Measurements from ENCODE around the gene MRAP2. TPM values are rescaled to one million over a fixed set of nuclear protein-coding genes. Genes with fewer than 3 reads are reported as not detected.
"Not testable (repeated sequence)": the region's sequence is repeated elsewhere in the genome, so short reads cannot be mapped to it uniquely, and the experiment has no call there.

Gene MRAP2
- total RNA-seq, 1 donor from 2014 or later: not detected

DNA sequence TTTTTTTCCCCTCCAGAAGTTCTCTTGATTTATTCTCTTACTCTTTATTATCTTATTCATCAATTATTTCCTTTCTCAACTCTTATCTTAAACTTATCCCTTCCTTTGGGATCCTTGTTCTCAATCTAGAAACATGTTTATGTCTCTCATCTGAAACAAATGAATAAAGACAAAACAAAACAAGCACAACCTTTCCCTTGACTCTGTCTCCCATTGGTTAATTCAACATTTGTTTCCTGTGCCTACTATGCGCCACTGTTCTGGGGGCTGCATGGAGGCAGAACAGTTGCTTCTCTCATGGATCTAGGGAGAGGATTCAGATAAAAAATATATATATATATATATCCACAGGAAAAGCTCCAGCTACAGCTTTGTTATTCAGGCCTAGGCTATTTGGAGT, 5.2 kb upstream of the MRAP2 start:
- intact Hi-C loops (cut with micrococcal nuclease): no loop called here

GRCh38 chr6:84032000-84032399, 1.6 kb upstream of the MRAP2 start:
- intact Hi-C loops (cut with micrococcal nuclease): not testable (repeated sequence)

- intact Hi-C loops (cut with micrococcal nuclease): no loop called here
These were observed 1.9 kb downstream of the MRAP2 start for GRCh38 chr6:84035484-84035883.

- intact Hi-C loops (cut with micrococcal nuclease): no loop called here
These were observed 4.0 kb downstream of the MRAP2 start for GRCh38 chr6:84037425-84038089.

DNA sequence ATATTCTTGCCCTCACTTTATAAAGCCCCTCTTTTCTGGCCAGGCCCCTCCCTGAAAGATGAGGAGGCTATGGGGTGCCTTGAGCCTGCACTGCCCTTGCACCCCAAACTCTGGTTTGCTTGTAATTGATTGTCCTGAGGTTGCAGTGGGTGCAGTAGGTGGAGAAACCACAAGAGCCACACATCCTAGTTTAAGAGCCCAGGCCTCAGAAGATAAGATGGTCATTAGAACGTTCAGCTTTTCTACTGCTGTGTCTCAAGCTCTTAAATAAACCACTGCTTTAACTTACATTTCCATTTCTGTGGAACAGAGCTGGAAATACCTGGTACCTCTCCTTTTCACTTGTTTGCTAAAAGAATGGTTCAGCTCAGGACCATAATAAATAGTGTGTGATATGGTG, 9.0 kb downstream of the MRAP2 start:
- intact Hi-C loops (cut with micrococcal nuclease): no loop called here

DNA sequence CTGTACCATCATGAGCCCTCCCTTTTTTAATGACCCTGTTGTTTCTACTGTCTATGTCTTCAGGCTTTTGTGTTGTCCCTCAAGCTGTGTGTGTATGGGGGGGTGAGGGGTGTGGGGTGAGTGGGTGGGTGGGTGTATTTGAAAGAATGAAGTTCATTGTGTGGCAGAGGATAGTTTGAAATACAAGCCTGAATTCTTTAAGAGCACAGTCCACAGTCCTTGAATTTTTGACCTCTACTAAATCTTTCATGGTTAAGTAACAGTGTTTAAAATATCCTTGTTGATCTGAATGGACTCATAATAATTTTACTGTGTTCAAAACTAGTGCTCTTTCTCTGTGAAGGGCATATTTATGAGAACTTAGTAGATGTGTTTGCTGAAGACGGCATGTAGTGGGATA, 10.0 kb downstream of the MRAP2 start:
- intact Hi-C loops (cut with micrococcal nuclease): no loop called here

GRCh38 chr6:84046755-84047154, 13.2 kb downstream of the MRAP2 start:
- intact Hi-C loops (cut with micrococcal nuclease): no loop called here

DNA sequence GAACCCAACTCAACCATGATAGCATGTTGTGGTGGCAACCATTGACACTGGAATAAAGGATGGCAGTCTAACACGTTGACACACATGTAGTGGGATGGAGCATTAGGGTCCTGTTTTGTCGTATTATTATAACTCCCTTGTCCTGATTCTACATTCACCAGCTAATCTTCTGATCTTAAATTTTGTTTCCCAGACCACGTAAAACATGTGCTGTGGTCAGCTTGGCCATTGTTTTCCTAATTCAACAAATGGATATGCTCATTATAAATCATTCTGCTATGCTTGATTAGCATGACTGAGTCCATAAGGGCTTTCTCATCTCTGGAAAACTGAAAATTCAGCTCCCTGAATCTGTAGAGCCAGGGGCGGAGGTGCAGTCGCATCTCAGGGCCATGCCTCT, 15.0 kb downstream of the MRAP2 start:
- intact Hi-C loops (cut with micrococcal nuclease): no loop called here

GRCh38 chr6:84050408-84050807, 16.8 kb downstream of the MRAP2 start:
- intact Hi-C loops (cut with micrococcal nuclease): no loop called here

DNA sequence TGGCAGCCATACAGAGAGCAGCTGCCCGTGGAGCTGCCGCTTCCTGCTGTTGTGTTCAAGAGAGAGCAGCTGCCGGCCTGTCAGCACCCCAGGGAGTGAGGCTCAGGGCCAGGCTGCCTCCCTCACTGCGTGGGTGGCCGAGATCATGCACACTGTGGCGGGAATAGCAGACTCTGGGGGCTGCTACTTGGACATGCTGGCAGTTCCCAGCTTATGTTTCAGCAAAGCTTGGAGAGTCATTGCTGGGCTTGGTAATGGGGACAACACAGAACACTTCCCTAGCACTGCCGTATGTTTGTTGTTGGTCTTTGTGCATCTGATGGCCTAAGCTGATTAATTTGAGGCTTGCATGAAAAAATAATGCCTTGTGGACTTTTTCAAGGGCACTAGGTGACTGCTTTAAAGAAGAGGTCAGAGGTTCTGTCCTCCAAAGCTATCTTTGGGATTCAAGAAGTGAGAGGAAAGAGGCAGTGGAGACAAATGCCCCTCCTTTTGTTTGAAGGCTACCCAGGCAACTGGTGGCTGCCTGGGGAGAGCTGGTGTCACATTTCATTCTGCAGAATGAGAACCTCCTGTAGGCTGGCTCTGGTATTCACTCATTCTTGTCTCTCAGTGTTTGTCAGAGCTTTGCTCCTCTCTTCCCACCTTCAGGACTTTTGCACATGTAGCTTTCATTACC, 18.8 kb downstream of the MRAP2 start:
- intact Hi-C loops (cut with micrococcal nuclease): no loop called here

GRCh38 chr6:84052883-84053241, 19.3 kb downstream of the MRAP2 start:
- intact Hi-C loops (cut with micrococcal nuclease): no loop called here

DNA sequence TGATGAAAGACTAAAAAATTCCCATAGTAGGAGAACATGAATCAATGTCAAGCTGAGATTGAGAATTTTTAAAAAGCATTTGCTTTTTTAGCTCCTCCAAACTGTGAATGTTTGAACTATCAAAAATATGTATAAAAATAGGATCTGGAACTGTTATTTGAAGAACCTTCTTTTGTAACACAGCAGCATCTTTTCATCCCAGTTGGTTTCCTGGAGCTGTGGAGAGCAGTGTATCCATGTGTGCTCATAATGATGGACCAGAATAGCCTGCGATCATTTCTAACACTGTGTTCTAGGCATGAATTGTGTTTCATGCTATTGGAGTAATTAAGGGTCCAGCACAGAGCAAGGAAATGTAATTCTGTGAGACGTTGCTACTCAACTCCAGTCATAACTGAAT, 22.1 kb downstream of the MRAP2 start:
- intact Hi-C loops (cut with micrococcal nuclease): no loop called here

GRCh38 chr6:84057908-84058307, 24.3 kb downstream of the MRAP2 start:
- intact Hi-C loops (cut with micrococcal nuclease): no loop called here

DNA sequence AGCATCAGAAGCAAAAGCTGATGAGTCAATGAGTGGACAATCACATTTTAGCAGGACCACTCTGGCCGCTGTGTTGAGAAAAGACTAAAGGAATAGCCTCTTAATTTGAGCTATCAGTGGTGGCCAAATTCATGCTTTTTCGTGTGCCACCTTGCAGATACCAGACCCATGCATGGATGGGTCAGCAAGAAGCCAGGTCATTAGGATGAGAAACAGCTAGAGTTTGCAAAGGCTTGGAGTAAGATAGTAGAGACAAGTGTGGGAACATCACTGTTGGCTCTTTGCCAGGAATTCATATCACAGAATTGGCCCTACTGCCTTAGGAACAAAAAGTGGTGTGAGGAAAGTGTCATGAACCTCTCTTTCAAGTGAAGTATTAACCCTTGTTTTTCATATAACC, 25.5 kb downstream of the MRAP2 start:
- intact Hi-C loops (cut with micrococcal nuclease): no loop called here

DNA sequence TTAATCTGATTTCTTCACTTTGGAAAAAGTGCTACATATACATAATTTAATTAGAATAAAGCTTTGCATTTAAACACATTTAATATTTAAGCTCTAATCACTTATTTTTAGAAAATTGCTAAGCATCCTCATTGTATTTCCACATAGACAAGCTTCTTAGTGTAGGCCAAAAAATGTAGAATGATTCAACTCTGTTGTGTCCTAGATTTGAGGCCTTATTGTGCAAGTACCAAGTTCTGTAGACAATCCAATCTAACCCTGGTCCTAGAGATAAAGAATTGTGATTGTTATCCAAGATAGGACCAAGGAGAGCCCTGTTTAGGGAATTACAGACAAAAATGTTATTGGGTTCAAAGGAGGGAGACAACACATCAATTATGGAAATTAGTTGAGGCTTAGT, 27.6 kb downstream of the MRAP2 start:
- intact Hi-C loops (cut with micrococcal nuclease): no loop called here

GRCh38 chr6:84061613-84062398, 28.2 kb downstream of the MRAP2 start:
- intact Hi-C loops (cut with micrococcal nuclease): no loop called here

GRCh38 chr6:84062519-84063154, 29.1 kb downstream of the MRAP2 start:
- intact Hi-C loops (cut with micrococcal nuclease): no loop called here

GRCh38 chr6:84065693-84066290, 32.2 kb downstream of the MRAP2 start:
- intact Hi-C loops (cut with micrococcal nuclease): no loop called here

DNA sequence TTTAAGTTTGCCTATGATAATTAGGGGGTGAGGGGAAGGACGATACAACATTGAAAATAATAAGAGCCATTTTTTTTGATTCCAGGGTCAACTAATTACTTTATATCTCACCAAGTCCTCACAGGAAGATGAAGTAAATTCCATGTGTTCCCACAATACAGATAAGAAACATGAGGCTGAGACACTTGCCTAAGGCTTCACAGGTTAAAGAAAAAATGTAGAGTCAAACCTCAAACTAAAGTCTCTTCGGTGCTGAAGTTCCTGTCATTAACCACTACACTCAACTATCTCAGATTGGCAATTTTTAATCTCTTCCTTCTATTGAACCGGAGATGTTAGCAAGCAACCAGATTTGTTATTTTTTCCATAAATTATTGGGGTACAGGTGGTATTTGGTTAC, 33.0 kb downstream of the MRAP2 start:
- intact Hi-C loops (cut with micrococcal nuclease): no loop called here

DNA sequence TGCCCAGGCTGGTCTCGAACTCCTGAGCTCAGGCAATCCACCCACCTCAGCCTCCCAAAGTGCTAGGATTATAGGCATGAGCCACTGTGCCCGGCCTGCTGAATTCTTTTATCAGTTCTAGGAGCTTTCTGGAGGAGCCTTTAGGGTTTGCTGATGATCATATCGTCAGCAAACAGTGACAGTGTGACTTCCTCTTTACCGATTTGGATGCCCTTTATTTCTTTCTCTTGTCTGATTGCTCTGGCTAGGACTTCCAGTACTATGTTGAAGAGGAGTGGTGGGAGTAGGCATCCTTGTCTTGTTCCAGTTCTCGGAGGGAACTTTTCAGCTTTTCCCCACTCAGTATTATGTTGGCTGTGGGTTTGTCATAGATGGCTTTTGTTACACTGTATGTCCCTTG, 35.3 kb downstream of the MRAP2 start:
- intact Hi-C loops (cut with micrococcal nuclease): not testable (repeated sequence)

DNA sequence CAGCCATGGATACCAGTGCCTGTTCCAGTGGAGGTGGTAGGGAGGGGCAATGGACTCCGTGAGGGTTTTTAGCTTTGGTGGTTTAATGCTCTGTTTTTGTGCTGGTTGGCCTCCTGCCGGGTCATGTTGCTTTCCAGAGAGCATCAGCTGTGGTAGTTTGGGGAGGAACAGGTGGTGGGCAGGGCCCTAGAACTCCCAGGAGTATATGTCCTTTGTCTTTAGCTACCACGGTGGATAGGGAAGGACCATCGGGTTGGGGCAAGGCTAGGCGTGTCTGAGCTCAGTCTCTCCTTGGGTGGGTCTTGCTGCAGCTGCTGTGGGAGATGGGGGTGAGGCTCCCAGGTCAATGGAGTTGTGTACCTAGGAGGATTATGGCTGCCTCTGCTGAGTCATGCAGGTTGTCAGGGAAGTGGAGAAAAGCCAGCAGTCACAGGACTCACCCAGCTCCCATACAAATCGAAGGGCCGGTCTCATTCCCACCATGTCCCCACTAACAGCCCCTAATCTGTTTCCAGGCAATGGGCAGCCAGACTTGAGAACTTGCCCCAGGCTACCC, 38.9 kb downstream of the MRAP2 start:
- intact Hi-C loops (cut with micrococcal nuclease): no loop called here

Data from T-helper 2 cell treated with Interferon-gamma antibody and Interleukin-4, amounts not matched to agents 100 ng/mL and 5 ng/mL, for 36 hours (primary cell).